IPS DF 6.9 (cell line): ENCODE results near the gene PDE4D.

Experiments
- DNase-seq: peaks from one replicate; pipeline ENCODE4 v3.0.0-alpha.2; 2013; ENCODE audit warnings: low read depth, low spot score
- H3K27ac ChIP-seq: one replicate; pipeline ENCODE4 v1.5.1; 2013; ENCODE audit warnings: low read length, control low read depth
- H3K27me3 ChIP-seq: 2 replicates; pipeline ENCODE4 v1.6.1; 2013; ENCODE audit warnings: mild to moderate bottlenecking, low read length; ENCODE audit not compliant: control insufficient read depth, insufficient read depth
- H3K36me3 ChIP-seq: 2 replicates; pipeline ENCODE4 v1.6.1; 2013; ENCODE audit warnings: low read length; ENCODE audit not compliant: control insufficient read depth, insufficient read depth
- H3K4me1 ChIP-seq: 2 replicates; pipeline ENCODE4 v1.6.1; 2013; ENCODE audit warnings: low read length; ENCODE audit not compliant: control insufficient read depth, insufficient read depth
- H3K4me3 ChIP-seq: 2 replicates; pipeline ENCODE4 v1.5.1; 2013; ENCODE audit warnings: mild to moderate bottlenecking, low read length
- H3K9me3 ChIP-seq: 2 replicates; pipeline ENCODE4 v1.6.1; 2013; ENCODE audit warnings: low read length, inconsistent platforms; ENCODE audit not compliant: control insufficient read depth, insufficient read depth
- WGBS: extraction: QIAGEN DNeasy Blood & Tissue Kit; methylation state at CpG from one replicate; pipeline ENCODE4 v1.1.7; 2013; ENCODE audit warnings: mixed read lengths, missing lambda C conversion rate; ENCODE audit not compliant: insufficient read length, insufficient coverage; 5-methylcytosine and 5-hydroxymethylcytosine counted together

Gene PDE4D

GRCh38 chr5:59109383-59109782 is 784.1 kb downstream of the PDE4D start:
- H3K27ac ChIP-seq, result no peak overlapping the region
- H3K9me3 ChIP-seq, result no peaks in the 10 kb centered on the region
- no peak overlapping the region for H3K4me3 ChIP-seq
- H3K27me3 ChIP-seq, result no peaks in the 10 kb centered on the region
- DNase-seq, result no peak
- WGBS, result no CpG with 5 or more reads among the region's 2 CpGs
- H3K4me1 ChIP-seq, result no peaks in the 10 kb centered on the region
- H3K36me3 ChIP-seq, result no peaks in the 10 kb centered on the region

GRCh38 chr5:59107692-59108091 is 785.8 kb downstream of the PDE4D start:
- Histone ChIP-seq H3K36me3 (no peaks in the 10 kb centered on the region), H3K9me3 (no peaks in the 10 kb centered on the region), H3K27ac (no peak overlapping the region), H3K4me1 (no peaks in the 10 kb centered on the region), H3K27me3 (no peaks in the 10 kb centered on the region), H3K4me3 (no peak overlapping the region)
- no peak for DNase-seq
- WGBS, result no CpG with 5 or more reads among the region's 2 CpGs

- Histone ChIP-seq H3K9me3 (no peaks in the 10 kb centered on the region), H3K27ac (no peak overlapping the region), H3K36me3 (no peaks in the 10 kb centered on the region), H3K4me3 (no peak overlapping the region), H3K4me1 (no peaks in the 10 kb centered on the region), H3K27me3 (no peaks in the 10 kb centered on the region)
- no peak for DNase-seq
- WGBS, result no CpG with 5 or more reads among the region's 9 CpGs
Observed at GRCh38 chr5:59104400-59105127, 789.0 kb downstream of the PDE4D start.

GRCh38 chr5:59103303-59103702 is 790.2 kb downstream of the PDE4D start:
- H3K4me3 ChIP-seq, result no peak overlapping the region
- no peaks in the 10 kb centered on the region for H3K36me3 ChIP-seq
- no peak overlapping the region for H3K27ac ChIP-seq
- H3K9me3 ChIP-seq, result no peaks in the 10 kb centered on the region
- H3K4me1 ChIP-seq, result no peaks in the 10 kb centered on the region
- no peaks in the 10 kb centered on the region for H3K27me3 ChIP-seq
- no peak for DNase-seq
- WGBS, result no CpG with 5 or more reads among the region's 3 CpGs

GRCh38 chr5:59102437-59102836 is 791.1 kb downstream of the PDE4D start:
- Histone ChIP-seq H3K9me3 (no peaks in the 10 kb centered on the region), H3K4me3 (no peak overlapping the region), H3K27ac (no peak overlapping the region), H3K36me3 (no peaks in the 10 kb centered on the region), H3K27me3 (no peaks in the 10 kb centered on the region), H3K4me1 (no peaks in the 10 kb centered on the region)
- no CpG with 5 or more reads among the region's 1 CpG for WGBS
- DNase-seq, result no peak

- Histone ChIP-seq H3K36me3 (no peaks in the 10 kb centered on the region), H3K27ac (no peak overlapping the region), H3K4me1 (no peaks in the 10 kb centered on the region), H3K9me3 (no peaks in the 10 kb centered on the region), H3K4me3 (no peak overlapping the region), H3K27me3 (no peaks in the 10 kb centered on the region)
- WGBS, result no CpG with 5 or more reads among the region's 5 CpGs
- no peak for DNase-seq
Observed at GRCh38 chr5:59100875-59101274, 792.7 kb downstream of the PDE4D start.

GRCh38 chr5:59099995-59100345 is 793.6 kb downstream of the PDE4D start:
- H3K4me3 ChIP-seq, result no peak overlapping the region
- H3K9me3 ChIP-seq, result no peaks in the 10 kb centered on the region
- no peak for DNase-seq
- H3K27ac ChIP-seq, result no peak overlapping the region
- no peaks in the 10 kb centered on the region for H3K4me1 ChIP-seq
- WGBS, result no CpG with 5 or more reads among the region's 6 CpGs
- H3K36me3 ChIP-seq, result no peaks in the 10 kb centered on the region
- H3K27me3 ChIP-seq, result no peaks in the 10 kb centered on the region

GRCh38 chr5:59099270-59099994 is 794.1 kb downstream of the PDE4D start:
- Histone ChIP-seq H3K4me1 (no peaks in the 10 kb centered on the region), H3K9me3 (no peaks in the 10 kb centered on the region), H3K27ac (no peak overlapping the region), H3K36me3 (no peaks in the 10 kb centered on the region), H3K4me3 (no peak overlapping the region), H3K27me3 (no peaks in the 10 kb centered on the region)
- WGBS, result no CpG with 5 or more reads among the region's 5 CpGs
- no peak for DNase-seq

- Histone ChIP-seq H3K4me1 (no peaks in the 10 kb centered on the region), H3K36me3 (no peaks in the 10 kb centered on the region), H3K27me3 (no peaks in the 10 kb centered on the region), H3K4me3 (no peak overlapping the region), H3K9me3 (no peaks in the 10 kb centered on the region), H3K27ac (no peak overlapping the region)
- no peak for DNase-seq
- WGBS, result no CpG with 5 or more reads among the region's 2 CpGs
Observed at GRCh38 chr5:59098743-59099142, 794.8 kb downstream of the PDE4D start.

- Histone ChIP-seq H3K27me3 (no peaks in the 10 kb centered on the region), H3K36me3 (no peaks in the 10 kb centered on the region), H3K9me3 (no peaks in the 10 kb centered on the region), H3K4me1 (no peaks in the 10 kb centered on the region), H3K27ac (no peak overlapping the region), H3K4me3 (no peak overlapping the region)
- DNase-seq, result no peak
Observed at GRCh38 chr5:59097712-59098111, 795.8 kb downstream of the PDE4D start.

- Histone ChIP-seq H3K27me3 (no peaks in the 10 kb centered on the region), H3K27ac (no peak overlapping the region), H3K9me3 (no peaks in the 10 kb centered on the region), H3K4me1 (no peaks in the 10 kb centered on the region), H3K4me3 (no peak overlapping the region), H3K36me3 (no peaks in the 10 kb centered on the region)
- WGBS, result no CpG with 5 or more reads among the region's 3 CpGs
- DNase-seq, result no peak
Observed at GRCh38 chr5:59097116-59097515, 796.4 kb downstream of the PDE4D start.
